Natural killer cell (primary cell): ENCODE data around the gene ZC3HAV1L. TPM values are rescaled to one million over a fixed set of nuclear protein-coding genes. Genes with fewer than 3 reads are reported as not detected.
"Not testable (repeated sequence)": the region's sequence is repeated elsewhere in the genome, so short reads cannot be mapped to it uniquely, and the experiment has no call there.

Experiments used
- ATAC-seq, 3 donors: fragments of 150-1000 bp in 2 of 3; fragments of 200-7000 bp in 1 of 3; cut with Tn5 transposase; 1 replicate in 1 of 3; 2 replicates in 2 of 3; pipeline ENCODE4 v1.10.0; 2021; ENCODE audit warnings: mild to moderate bottlenecking in 2 of 3, moderate library complexity in 2 of 3
- DNase-seq, 2 donors: peaks; one replicate each; pipeline versions ENCODE4 v3.0.0 to v3.0.0-alpha.2; 2013 to 2021; ENCODE audit warnings: mixed read lengths in 1 of 2
- H3K27ac ChIP-seq: one replicate; pipeline ENCODE4 v1.5.1; 2013; ENCODE audit warnings: mild to moderate bottlenecking, low read length
- H3K27me3 ChIP-seq: one replicate; pipeline ENCODE4 v1.6.1; 2013; ENCODE audit warnings: low read length; ENCODE audit not compliant: control insufficient read depth, insufficient read depth
- H3K36me3 ChIP-seq: one replicate; pipeline ENCODE4 v1.6.1; 2013; ENCODE audit warnings: low read length; ENCODE audit not compliant: control insufficient read depth, insufficient read depth
- H3K4me1 ChIP-seq: one replicate; pipeline ENCODE4 v1.6.1; 2013; ENCODE audit warnings: low read length; ENCODE audit not compliant: control insufficient read depth, insufficient read depth
- H3K4me3 ChIP-seq: one replicate; pipeline ENCODE4 v1.5.1; 2013; ENCODE audit warnings: low read length
- H3K9me3 ChIP-seq: one replicate; pipeline ENCODE4 v1.6.1; 2013; ENCODE audit warnings: low read length; ENCODE audit not compliant: control insufficient read depth, insufficient read depth
- H3K27ac Mint-ChIP-seq, 2 donors: one replicate each; pipeline ENCODE4 v1.8.0; 2022; ENCODE audit warnings: mild to moderate bottlenecking in 2 of 2, mixed read lengths in 2 of 2, moderate library complexity in 1 of 2
- H3K27me3 Mint-ChIP-seq, 2 donors: one replicate each; pipeline ENCODE4 v1.8.0; 2022; ENCODE audit warnings: low read depth in 2 of 2, mixed read lengths in 2 of 2
- H3K36me3 Mint-ChIP-seq: one replicate; pipeline ENCODE4 v1.8.0; 2022; ENCODE audit warnings: mixed read lengths
- H3K4me1 Mint-ChIP-seq, 2 donors: one replicate each; pipeline ENCODE4 v1.8.0; 2022; ENCODE audit warnings: mixed read lengths in 2 of 2
- H3K4me3 Mint-ChIP-seq: one replicate; pipeline ENCODE4 v1.8.0; 2022; ENCODE audit warnings: mild to moderate bottlenecking, moderate library complexity, mixed read lengths
- H3K9me3 Mint-ChIP-seq, 2 donors: one replicate each; pipeline ENCODE4 v1.8.0; 2022; ENCODE audit warnings: mixed read lengths in 2 of 2
- CTCF ChIP-seq: fragments of 200-600 bp; IDR thresholded peaks from one replicate; pipeline ENCODE4 v1.8.0; 2022; ENCODE audit warnings: antibody characterized with exemption
- whole genome bisulfite sequencing: methylation state at CpG from one replicate; pipeline ENCODE4 v1.1.7; 2013; ENCODE audit warnings: missing lambda C conversion rate; ENCODE audit not compliant: insufficient coverage; 5-methylcytosine and 5-hydroxymethylcytosine counted together
- intact Hi-C: fragments of 100-400 bp; cut with micrococcal nuclease; formaldehyde crosslinking; loops from one replicate; pipeline ENCODE4 v1.14.2; 2022
- total RNA-seq, 4 donors: library from RNA; stranded (reverse); fragments of 120-200 nt in 1 of 4; gene quantifications; one replicate each; pipeline versions ENCODE4 v1.2.3 to v1.2.4, GENCODE V29; 2013 to 2022

ZC3HAV1L gene
- total RNA-seq, 3 donors from 2014 or later (not counting 1 experiment from before 2014, with no cell fraction given): 0.75 to 2.3 (median 1.1) TPM

GRCh38 chr7:139058943-139059342 lies 23.1 kb upstream of the ZC3HAV1L start:
- H3K9me3 Mint-ChIP-seq: no peaks in the 10 kb centered on the region
- DNase-seq (no peak), ATAC-seq (no peak)
- H3K36me3 Mint-ChIP-seq: peaks cover 22% of the 10 kb centered on the region
- Histone ChIP-seq H3K4me1 (no peaks in the 10 kb centered on the region), H3K4me3 (no peak overlapping the region), H3K9me3 (no peaks in the 10 kb centered on the region), H3K27ac (no peak overlapping the region), H3K27me3 (no peaks in the 10 kb centered on the region), H3K36me3 (peaks cover 85% of the 10 kb centered on the region)
- intact Hi-C loops: no loop called here
- 86% methylated on average over 4 of the region's 5 CpGs for WGBS
- H3K4me3 Mint-ChIP-seq: no peak overlapping the region
- no peak for TF ChIP-seq CTCF
- no peak overlapping the region for H3K27ac Mint-ChIP-seq
- no peaks in the 10 kb centered on the region for H3K27me3 Mint-ChIP-seq
- H3K4me1 Mint-ChIP-seq: peaks cover 31 to 32% of the 10 kb centered on the region in 2 donors

- H3K9me3 Mint-ChIP-seq: no peaks in the 10 kb centered on the region
- intact Hi-C loops: no loop called here
- 95% methylated on average over 1 of the region's 1 CpG for WGBS
- H3K4me3 ChIP-seq: no peak overlapping the region
- TF ChIP-seq CTCF: no peak
- ATAC-seq: no peak
- no peak for DNase-seq
- H3K36me3 Mint-ChIP-seq: peaks cover 26% of the 10 kb centered on the region
- no peaks in the 10 kb centered on the region for H3K4me1 ChIP-seq
- no peak overlapping the region for H3K4me3 Mint-ChIP-seq
- H3K4me1 Mint-ChIP-seq: peaks cover 8% of the 10 kb centered on the region in 2 donors
- no peaks in the 10 kb centered on the region for H3K9me3 ChIP-seq
- peaks cover 82% of the 10 kb centered on the region for H3K36me3 ChIP-seq
- no peak overlapping the region for H3K27ac ChIP-seq
- no peaks in the 10 kb centered on the region for H3K27me3 ChIP-seq
- no peaks in the 10 kb centered on the region for H3K27me3 Mint-ChIP-seq
- H3K27ac Mint-ChIP-seq: peak overlapping the region; percentile 63 to 64
Measured at GRCh38 chr7:139055674-139056073, 19.8 kb upstream of the ZC3HAV1L start.

GRCh38 chr7:139054656-139055055 lies 18.8 kb upstream of the ZC3HAV1L start:
- WGBS: 97% methylated on average over 14 of the region's 14 CpGs
- H3K9me3 ChIP-seq, ATAC-seq, H3K27me3 Mint-ChIP-seq, H3K9me3 Mint-ChIP-seq, H3K4me1 ChIP-seq, H3K27ac ChIP-seq, H3K4me1 Mint-ChIP-seq, DNase-seq, H3K4me3 ChIP-seq, intact Hi-C loops, H3K27me3 ChIP-seq, H3K4me3 Mint-ChIP-seq: not testable (repeated sequence)
- Mint-ChIP-seq H3K36me3 (peaks cover 19% of the 10 kb centered on the region), H3K27ac (peak overlapping the region; percentile 20 to 62)
- peaks cover 82% of the 10 kb centered on the region for H3K36me3 ChIP-seq

- peaks cover 83% of the 10 kb centered on the region for H3K36me3 ChIP-seq
- peak overlapping the region; percentile 20 to 62 for H3K27ac Mint-ChIP-seq
- no peaks in the 10 kb centered on the region for H3K9me3 Mint-ChIP-seq
- no peak overlapping the region for H3K4me3 ChIP-seq
- ATAC-seq (no peak), DNase-seq (no peak)
- H3K4me3 Mint-ChIP-seq: no peak overlapping the region
- intact Hi-C loops: no loop called here
- no peaks in the 10 kb centered on the region for H3K27me3 Mint-ChIP-seq
- H3K4me1 Mint-ChIP-seq: peaks cover 5 to 7% of the 10 kb centered on the region in 2 donors
- peaks cover 25% of the 10 kb centered on the region for H3K36me3 Mint-ChIP-seq
- TF ChIP-seq CTCF: no peak
- 75% methylated on average over 2 of the region's 2 CpGs for WGBS
- H3K4me1 ChIP-seq: no peaks in the 10 kb centered on the region
- no peak overlapping the region for H3K27ac ChIP-seq
- H3K9me3 ChIP-seq: no peaks in the 10 kb centered on the region
- H3K27me3 ChIP-seq: no peaks in the 10 kb centered on the region
Measured at GRCh38 chr7:139054101-139054500, 18.3 kb upstream of the ZC3HAV1L start.
